PFSK-1 (cell line): ENCODE results near the gene SPATA25.

Source experiments
- FOXP2 ChIP-seq: optimal IDR thresholded peaks from 2 replicates; pipeline ENCODE3; 2011; ENCODE audit warnings: borderline replicate concordance, control low read depth, inconsistent platforms; ENCODE audit not compliant: insufficient read depth; ENCODE audit errors: extremely low read length, extremely low read depth
- POLR2AphosphoS5 ChIP-seq: IDR thresholded peaks from 2 replicates; pipeline ENCODE4 v1.6.1; 2012; ENCODE audit warnings: low read depth, mild to moderate bottlenecking, control low read depth, low read length, moderate library complexity
- REST ChIP-seq, 2 experiments: IDR thresholded peaks; 2 replicates each; pipeline versions ENCODE4 v1.6.1 to v1.8.0; 2011 to 2012; ENCODE audit warnings: low read depth in 2 of 2, low read length in 2 of 2, control low read depth in 1 of 2, inconsistent platforms in 1 of 2, mild to moderate bottlenecking in 1 of 2, moderate library complexity in 1 of 2; ENCODE audit not compliant: insufficient read depth in 1 of 2
- SIN3A ChIP-seq: IDR thresholded peaks from 2 replicates; pipeline ENCODE4 v1.6.1; 2012; ENCODE audit warnings: mild to moderate bottlenecking, low read length, moderate library complexity, borderline replicate concordance; ENCODE audit not compliant: insufficient read depth
- TAF1 ChIP-seq: IDR thresholded peaks from 2 replicates; pipeline ENCODE4 v1.6.1; 2012; ENCODE audit warnings: low read length, control low read depth, borderline replicate concordance; ENCODE audit not compliant: insufficient read depth

Gene SPATA25

GRCh38 chr20:45927071-45927878 lies 39.9 kb upstream of the SPATA25 start:
- TF ChIP-seq REST (IDR thresholded peaks at IDR 0.05; ENCODE audit: insufficient read depth in 1 of 2, low read depth in 2 of 2, low read length in 2 of 2) (no peak), FOXP2 (no peak), POLR2AphosphoS5 (0 out of 2 replicates have a peak, but pooled peaks have one; percentile 23)

GRCh38 chr20:45926731-45927070 lies 39.3 kb upstream of the SPATA25 start:
- no peak for TF ChIP-seq TAF1
- TF ChIP-seq SIN3A: no peak
- TF ChIP-seq FOXP2: no peak
- no peak for TF ChIP-seq POLR2AphosphoS5

GRCh38 chr20:45925821-45926506 lies 38.5 kb upstream of the SPATA25 start:
- no peak for TF ChIP-seq FOXP2
- no peak for TF ChIP-seq SIN3A
- no peak for TF ChIP-seq REST (IDR thresholded peaks at IDR 0.05; ENCODE audit: insufficient read depth in 1 of 2, low read depth in 2 of 2, low read length in 2 of 2)
- no peak for TF ChIP-seq POLR2AphosphoS5
- TF ChIP-seq TAF1: no peak

GRCh38 chr20:45924391-45925261 lies 37.2 kb upstream of the SPATA25 start:
- TF ChIP-seq REST (IDR thresholded peaks at IDR 0.05; ENCODE audit: insufficient read depth in 1 of 2, low read depth in 2 of 2, low read length in 2 of 2) (no peak), FOXP2 (peak; percentile 29)

GRCh38 chr20:45921337-45922189 lies 34.1 kb upstream of the SPATA25 start:
- TF ChIP-seq SIN3A: no peak
